K562 (cell line): ENCODE results near the gene SATB1. TPM values are rescaled to one million over a fixed set of nuclear protein-coding genes. Genes with fewer than 3 reads are reported as not detected.

Experiments used
- ATAC-seq: fragments of 200-7000 bp; cut with Tn5 transposase; 3 replicates; pipeline ENCODE4 v1.9.1; 2020; ENCODE audit warnings: moderate library complexity
- BruUV-seq: library from RNA; stranded (reverse); fragments of 400-500 nt; replicated peaks from 2 replicates; lab custom pipeline; 2021; lab: Mats Ljungman, UMichigan
- CTCF ChIA-PET: fragments of 300-600 bp; formaldehyde crosslinking; extraction: SDS; loops from one replicate; lab custom pipeline; 2021; ENCODE audit warnings: low intra/inter-chr PET ratio; lab: Yijun Ruan, JAX
- POLR2A ChIA-PET: fragments of 300-600, 350-650 bp; sonication (Branson Sonifier 250); formaldehyde crosslinking; extraction: SDS; loops from one replicate; lab custom pipeline; 2021; ENCODE audit warnings: antibody characterized with exemption, inconsistent platforms; lab: Yijun Ruan, JAX
- DNase-seq, 4 experiments: peaks; one replicate each; pipeline versions ENCODE4 v3.0.0 to v3.0.0-alpha.2; 2011 to 2018; ENCODE audit warnings: low spot score in 3 of 4, mixed read lengths in 3 of 4; ENCODE audit errors: extremely low read depth in 1 of 4
- FAIRE-seq: peaks from 2 replicates; lab custom pipeline; 2011; peaks lifted over from hg19 to GRCh38; lab: Jason Lieb, UNC
- H2AFZ ChIP-seq: 2 replicates; pipeline ENCODE4 v1.6.0; 2011; ENCODE audit warnings: low read depth, low read length, control low read depth, inconsistent platforms
- H3K27ac ChIP-seq: fragments of 200-600 bp; 3 replicates; pipeline ENCODE4 v1.8.0; 2011; ENCODE audit warnings: low read depth, mild to moderate bottlenecking, control low read depth, inconsistent platforms, low read length, moderate library complexity, mixed read lengths; ENCODE audit errors: extremely low read depth
- H3K27me3 ChIP-seq, 2 experiments: fragments of 300-600 bp in 1 of 2; 2 replicates in 1 of 2; 3 replicates in 1 of 2; pipeline versions ENCODE4 v1.6.0 to v1.8.0; 2011; ENCODE audit warnings: inconsistent platforms in 2 of 2, low read length in 2 of 2, mild to moderate bottlenecking in 1 of 2, mixed read lengths in 1 of 2, moderate library complexity in 1 of 2; ENCODE audit not compliant: control insufficient read depth in 2 of 2, insufficient read depth in 2 of 2
- H3K36me3 ChIP-seq: fragments of 300-600 bp; 3 replicates; pipeline ENCODE4 v1.8.0; 2011; ENCODE audit warnings: mild to moderate bottlenecking, low read length, inconsistent platforms; ENCODE audit not compliant: control insufficient read depth, insufficient read depth
- H3K4me1 ChIP-seq, 2 experiments: fragments of 200-600 bp in 1 of 2; replicated peaks in 1 of 2; 2 replicates in 1 of 2; 3 replicates in 1 of 2; pipeline versions ENCODE4 v1.5.1 to v1.8.0; 2011; ENCODE audit warnings: inconsistent platforms in 2 of 2, low read length in 2 of 2, mild to moderate bottlenecking in 1 of 2, mixed read lengths in 1 of 2, moderate library complexity in 1 of 2; ENCODE audit not compliant: control insufficient read depth in 2 of 2, insufficient read depth in 2 of 2
- H3K4me2 ChIP-seq: 2 replicates; pipeline ENCODE4 v1.6.1; 2011; ENCODE audit warnings: low read length, control low read depth, inconsistent platforms, mixed read lengths; ENCODE audit not compliant: insufficient read depth
- H3K4me3 ChIP-seq: fragments of 200-600 bp; sonication (generic), shearing (Covaris generic); 2 replicates; pipeline ENCODE4 v1.5.1; 2016; ENCODE audit warnings: control low read depth, inconsistent platforms
- H3K79me2 ChIP-seq: fragments of 200-600 bp; 3 replicates; pipeline ENCODE4 v1.8.0; 2011; ENCODE audit warnings: low read length, inconsistent platforms; ENCODE audit not compliant: control insufficient read depth, insufficient read depth
- H3K9ac ChIP-seq, 2 experiments: 2 replicates each; pipeline versions ENCODE4 v1.6.0 to v1.6.1; 2011; ENCODE audit warnings: low read depth in 2 of 2, low read length in 2 of 2, control low read depth in 1 of 2, inconsistent platforms in 1 of 2, mild to moderate bottlenecking in 1 of 2, mixed read lengths in 1 of 2; ENCODE audit not compliant: insufficient read depth in 1 of 2
- H3K9me1 ChIP-seq: one replicate; pipeline ENCODE4 v1.6.0; 2011; ENCODE audit warnings: inconsistent platforms, mild to moderate bottlenecking, low read length, moderate library complexity; ENCODE audit not compliant: control insufficient read depth, insufficient read depth
- H3K9me3 ChIP-seq: replicated peaks from 2 replicates; pipeline ENCODE4 v1.5.1; 2011; ENCODE audit warnings: low read depth, low read length, inconsistent platforms; ENCODE audit not compliant: control insufficient read depth, insufficient read depth
- H4K20me1 ChIP-seq: replicated peaks from 2 replicates; pipeline ENCODE4 v1.6.1; 2011; ENCODE audit warnings: low read length, inconsistent platforms, mixed read lengths; ENCODE audit not compliant: control insufficient read depth, insufficient read depth
- CEBPB ChIP-seq: fragments of 450-650 bp; IDR thresholded peaks from 2 replicates; pipeline ENCODE4 v1.6.1; 2016; ENCODE audit warnings: missing genetic modification characterization, missing compliant biosample characterization
- CREB3L1 ChIP-seq: fragments of 450-650 bp; IDR thresholded peaks from 2 replicates; pipeline ENCODE4 v1.6.1; 2014; ENCODE audit warnings: low read depth, mild to moderate bottlenecking, moderate library complexity, borderline replicate concordance
- FOXK1 ChIP-seq: sonication (generic); formaldehyde crosslinking; IDR thresholded peaks from 2 replicates; pipeline ENCODE4 v1.8.0; 2022; ENCODE audit warnings: missing genetic modification reagents, mild to moderate bottlenecking, borderline replicate concordance
- HCFC1 ChIP-seq: IDR thresholded peaks from 2 replicates; pipeline ENCODE4 v1.6.1; 2012; ENCODE audit warnings: low read depth, low read length, improper control_type of control experiment
- SMARCC2 ChIP-seq: fragments of 450-650 bp; IDR thresholded peaks from 2 replicates; pipeline ENCODE4 v1.6.1; 2017; ENCODE audit warnings: antibody characterized with exemption, moderate library complexity, mild to moderate bottlenecking, low read depth
- SNIP1 ChIP-seq: fragments of 450-650 bp; IDR thresholded peaks from 2 replicates; pipeline ENCODE4 v1.7.1; 2017; ENCODE audit warnings: low read depth, mild to moderate bottlenecking
- SRSF3 ChIP-seq: fragments of 200-400 bp; formaldehyde crosslinking; IDR thresholded peaks from 2 replicates; pipeline ENCODE4 v1.6.1; 2016; ENCODE audit warnings: mild to moderate bottlenecking, low read length, moderate library complexity; ENCODE audit not compliant: insufficient read depth
- TBP ChIP-seq: optimal IDR thresholded peaks from 2 replicates; pipeline ENCODE3; 2011; ENCODE audit warnings: low read depth, low read length, improper control_type of control experiment
- ZBTB8A ChIP-seq: fragments of 450-650 bp; IDR thresholded peaks from 2 replicates; pipeline ENCODE4 v1.6.1; 2018; ENCODE audit warnings: mild to moderate bottlenecking, moderate library complexity; ENCODE audit not compliant: partially characterized antibody
- ZEB2 ChIP-seq: fragments of 450-650 bp; IDR thresholded peaks from 2 replicates; pipeline ENCODE4 v1.6.1; 2016
- ZFPM2 ChIP-seq: fragments of 250-450 bp; sonication (Bioruptor Pico); IDR thresholded peaks from 2 replicates; pipeline ENCODE4 v1.5.1; 2022; ENCODE audit warnings: mild to moderate bottlenecking
- ZNF146 ChIP-seq: IDR thresholded peaks from one replicate; pipeline ENCODE4 v1.6.1; 2018; ENCODE audit warnings: missing compliant biosample characterization; ENCODE audit not compliant: unreplicated experiment
- ZNF511 ChIP-seq: sonication (generic); formaldehyde crosslinking; IDR thresholded peaks from 2 replicates; pipeline ENCODE4 v1.8.0; 2022; ENCODE audit warnings: mild to moderate bottlenecking, missing genetic modification reagents
- ZNF583 ChIP-seq: fragments of 250-450 bp; sonication (Bioruptor Pico); IDR thresholded peaks from 2 replicates; pipeline ENCODE4 v1.4.0; 2020
- WGBS: fragments of 100-300 bp; shearing (Covaris generic); methylation state at CpG from one replicate; pipeline ENCODE4 v1.1.6; 2016; ENCODE audit warnings: low coverage, mixed read lengths; ENCODE audit not compliant: insufficient coverage; ENCODE audit errors: missing lambda C conversion rate; 5-methylcytosine and 5-hydroxymethylcytosine counted together
- in situ Hi-C: fragments of 300-500 bp; cut with MboI; formaldehyde crosslinking; loops from 4 replicates; pipeline ENCODE4 v1.15.0; 2018; ENCODE audit warnings: inconsistent platforms, mixed read lengths
- intact Hi-C: fragments of 100-400 bp; cut with micrococcal nuclease; formaldehyde crosslinking; loops from 2 replicates; pipeline ENCODE4 v1.14.2; 2022
- polyA plus RNA-seq, 8 experiments: library from polyadenylated mRNA; depleted of rRNA in 4 of 8; stranded (reverse) in 5 of 8; unstranded in 3 of 8; fragments of >200 nt; fragmentation: Nextera tagmentation in 2 of 8; fragmentation: Illumina TruSeq in 1 of 8; extraction: Ambion mirVana in 2 of 8; extraction: Trizol in 1 of 8; gene quantifications; 2 replicates each; pipeline versions ENCODE4 v1.2.1 to v1.2.3, GENCODE V29; 2011 to 2014; ENCODE audit warnings: inconsistent platforms in 1 of 8, missing spikeins in 1 of 8
- total RNA-seq, 7 experiments: library from RNA; depleted of rRNA in 6 of 7; stranded (reverse); fragments of >200 nt in 6 of 7; fragmentation: Illumina TruSeq in 2 of 7; extraction: Trizol in 2 of 7; gene quantifications; 2 replicates each; pipeline versions ENCODE4 v1.2.1 to v1.2.3, GENCODE V29; 2011 to 2021; ENCODE audit warnings: low replicate concordance in 1 of 7

Gene SATB1
- total and polyA plus RNA-seq, 9 of the 15 experiments (the other 6 are each of a cell fraction or from before 2014, with no cell fraction given) = 0.03 to 2.5 (median 0.15) TPM; not detected in 1

GRCh38 chr3:18442756-18443664, 17.9 kb upstream of the SATB1 start:
- Histone ChIP-seq H3K9ac (no peak overlapping the region), H3K79me2 (no peaks in the 10 kb centered on the region), H3K4me2 (no peak overlapping the region), H3K36me3 (no peaks in the 10 kb centered on the region), H3K9me1 (no peaks in the 10 kb centered on the region)
- in situ Hi-C loops = no loop called here
- TF ChIP-seq ZFPM2 (CRISPR knock-in tag) (no peak), CEBPB (tag) (0 out of 2 replicates have a peak, but pooled peaks have one; percentile 4)
- TF ChIP-seq, all 486 proteins: peak for 1
- no peak overlapping the region for H3K4me3 ChIP-seq
- no peak for ATAC-seq
- H2AFZ ChIP-seq = no peak overlapping the region
- no peaks in the 10 kb centered on the region for H3K9me3 ChIP-seq
- no peak for FAIRE-seq
- peaks cover 0 to 9% of the 10 kb centered on the region in 2 experiments; a peak in 1 of 5 replicates for H3K4me1 ChIP-seq
- no peaks in the 10 kb centered on the region for H4K20me1 ChIP-seq
- H3K27me3 ChIP-seq = 0 out of 5 replicates have a peak, but pooled peaks cover 0 to 11% of the 10 kb centered on the region in 2 experiments
- DNase-seq = no peak
- ChIA-PET POLR2A (no interaction called here), CTCF (no interaction called here)
- no peak overlapping the region for H3K27ac ChIP-seq
- intact Hi-C loops = no loop called here
- BruUV-seq = no TSS peak
- WGBS = 1% methylated on average over 11 of the region's 11 CpGs

DNA sequence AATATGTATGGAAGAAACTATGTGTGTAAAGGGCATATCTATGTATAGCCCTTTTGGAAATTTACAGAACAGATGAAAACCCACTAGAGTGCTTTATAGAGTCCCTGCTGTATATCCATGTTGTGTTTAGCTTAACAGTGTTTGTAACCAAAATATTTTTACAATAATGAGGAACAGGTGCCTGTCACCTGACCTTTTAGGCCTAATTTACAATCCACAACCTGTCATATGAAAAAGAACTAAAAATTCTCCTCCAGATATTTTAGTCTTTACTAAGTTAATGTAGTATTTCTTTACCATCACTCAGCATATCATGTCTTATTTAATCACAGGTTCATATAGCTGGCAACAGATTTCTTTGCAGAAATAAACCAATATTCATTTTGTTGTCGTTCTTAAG, 16.4 kb upstream of the SATB1 start:
- Histone ChIP-seq H3K27me3 (0 out of 5 replicates have a peak, but pooled peaks cover 0 to 11% of the 10 kb centered on the region in 2 experiments), H3K79me2 (no peaks in the 10 kb centered on the region), H3K4me3 (no peak overlapping the region), H3K36me3 (no peaks in the 10 kb centered on the region), H3K27ac (no peak overlapping the region), H3K4me1 (peaks cover 0 to 9% of the 10 kb centered on the region in 2 experiments; a peak in 1 of 5 replicates), H3K9me1 (no peaks in the 10 kb centered on the region), H4K20me1 (no peaks in the 10 kb centered on the region), H3K4me2 (no peak overlapping the region), H3K9me3 (no peaks in the 10 kb centered on the region), H2AFZ (no peak overlapping the region), H3K9ac (no peak overlapping the region)
- no TSS peak for BruUV-seq
- in situ Hi-C loops = no loop called here
- DNase-seq = no peak
- no peak for FAIRE-seq
- TF ChIP-seq ZNF511 (CRISPR knock-in tag) (no peak), SMARCC2 (no peak), ZNF583 (no peak), SNIP1 (no peak), FOXK1 (no peak), HCFC1 (no peak), SRSF3 (no peak), ZBTB8A (no peak), ZNF146 (no peak), TBP (no peak), ZEB2 (no peak), CREB3L1 (no peak)
- CTCF ChIA-PET = no interaction called here
- WGBS = 5% methylated on average over 1 of the region's 1 CpG
- ATAC-seq = no peak
- POLR2A ChIA-PET = no interaction called here
- intact Hi-C loops = no loop called here
